Putamen (tissue), 1 donor: ENCODE results near the gene LRRC18.

Experiments used
- DNase-seq: peaks from one replicate; pipeline ENCODE4 v3.0.0-alpha.2; 2016; ENCODE audit warnings: low spot score

The LRRC18 gene

DNA sequence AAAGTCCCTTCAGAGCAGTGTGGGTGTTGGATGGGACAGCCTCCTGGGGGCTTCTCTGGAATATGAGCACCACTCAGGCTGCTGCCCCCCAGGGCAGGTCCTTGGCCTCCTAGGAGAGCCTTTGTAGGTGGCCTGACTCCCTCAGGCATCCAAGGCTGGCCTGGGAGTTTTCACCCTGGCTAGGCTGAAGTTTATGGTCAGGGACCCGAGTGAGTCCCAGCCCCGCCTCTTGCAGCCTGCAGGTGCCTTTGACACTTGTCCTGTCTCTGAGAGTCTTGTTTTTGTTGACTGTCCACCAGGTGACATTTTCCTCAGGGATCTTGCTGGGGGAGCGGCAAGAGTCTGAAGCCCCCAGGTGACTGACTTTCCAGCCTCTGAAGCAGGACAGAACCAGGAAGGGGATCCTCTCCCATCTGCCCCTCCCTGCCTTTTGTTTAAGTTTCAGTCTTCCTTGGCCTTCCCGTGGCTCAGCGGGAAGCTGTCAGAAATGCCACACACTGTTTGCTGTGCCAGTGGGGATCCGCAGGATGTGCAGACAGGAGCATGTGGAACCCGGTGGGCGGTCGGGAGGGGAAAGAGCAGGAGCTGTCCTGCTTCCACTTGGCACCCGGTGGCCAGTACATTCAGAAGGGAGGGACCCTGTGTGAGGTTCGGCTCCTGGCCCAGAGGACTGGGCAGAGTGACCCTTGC lies 59.5 kb downstream of the LRRC18 start:
- no peak for DNase-seq

DNA sequence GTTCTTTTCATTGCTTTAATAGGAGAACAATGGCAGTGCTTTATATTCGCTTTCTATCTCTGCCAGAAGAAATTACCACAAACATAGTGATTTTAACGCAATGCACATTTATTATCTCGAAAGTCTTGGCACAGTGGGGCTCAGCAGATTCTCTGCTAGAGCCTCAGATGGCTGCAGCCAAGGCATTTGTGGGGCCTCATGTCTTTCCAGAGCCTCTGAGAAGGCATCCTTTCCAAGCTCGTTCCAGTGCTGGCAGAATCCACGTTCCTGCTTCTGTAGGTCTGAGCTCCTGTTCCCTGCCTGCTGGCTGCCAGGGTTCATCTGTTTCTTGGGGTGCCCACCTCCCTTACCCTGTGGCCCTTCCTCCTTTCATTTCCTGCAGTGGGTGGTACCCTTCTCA lies 60.2 kb downstream of the LRRC18 start:
- DNase-seq = no peak

DNA sequence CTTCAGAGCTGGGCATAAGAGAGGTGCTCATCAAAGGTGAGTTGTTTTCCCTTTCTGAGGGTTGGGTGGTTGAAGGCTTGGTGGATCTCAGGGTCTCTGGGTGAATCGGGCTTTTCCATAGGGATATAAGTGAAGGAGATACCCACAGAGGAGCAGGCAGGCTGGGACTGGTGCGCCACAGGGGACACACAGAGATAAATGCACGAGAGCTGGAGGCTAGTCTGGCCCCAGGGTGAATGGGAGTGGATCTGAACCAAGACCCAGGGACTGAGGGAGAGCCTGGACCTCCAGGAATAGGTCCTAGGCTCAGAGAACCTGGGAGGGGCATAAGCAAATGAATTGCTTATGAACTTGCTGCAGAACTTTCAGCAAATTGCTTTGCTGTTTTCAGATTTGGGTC lies 61.5 kb downstream of the LRRC18 start:
- no peak for DNase-seq

DNA sequence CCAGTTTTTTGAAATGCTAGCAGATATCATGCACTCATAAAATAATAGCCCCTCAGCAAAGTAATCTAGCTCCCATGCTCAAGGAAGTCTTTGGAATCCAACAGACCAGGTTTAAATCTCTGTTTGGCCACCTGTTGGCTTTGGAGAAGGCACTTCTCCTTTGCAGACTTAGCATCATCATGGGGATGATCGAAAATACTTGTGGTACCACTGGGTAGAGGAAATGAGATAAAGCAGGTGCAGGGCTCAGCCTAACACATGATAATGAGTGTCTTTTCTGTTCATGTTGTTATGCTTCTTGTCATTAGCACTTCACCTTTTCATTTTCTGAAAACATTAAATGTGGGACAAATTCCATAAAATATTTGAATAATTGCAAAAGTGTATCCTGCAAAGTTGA lies 67.4 kb downstream of the LRRC18 start:
- DNase-seq = no peak
